Measurements from ENCODE around the gene ELSPBP1. TPM values are rescaled to one million over a fixed set of nuclear protein-coding genes. Genes with fewer than 3 reads are reported as not detected.

The ELSPBP1 gene
- total RNA-seq, 1 experiment from 2014 or later = not detected

DNA sequence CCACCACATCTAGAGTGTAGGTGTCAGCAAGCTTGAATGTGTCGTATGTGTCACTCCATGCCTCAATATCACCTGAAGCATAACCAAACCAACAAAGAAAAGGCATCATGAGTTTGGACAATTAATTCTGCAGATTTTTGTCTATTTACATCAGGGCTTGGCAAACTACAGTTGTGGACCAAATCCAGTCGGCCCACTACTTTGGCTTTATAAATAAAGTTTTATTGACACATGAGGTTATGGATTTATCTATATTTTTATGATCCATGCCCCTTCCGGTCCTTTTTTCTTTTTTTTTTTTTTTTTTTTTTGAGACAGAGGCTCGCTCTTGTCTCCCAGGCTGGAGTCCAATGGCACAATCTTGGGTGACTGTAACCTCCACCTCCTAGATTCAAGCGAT lies 58.6 kb downstream of the ELSPBP1 start (continued):
- TF ChIP-seq, protein P1, sequence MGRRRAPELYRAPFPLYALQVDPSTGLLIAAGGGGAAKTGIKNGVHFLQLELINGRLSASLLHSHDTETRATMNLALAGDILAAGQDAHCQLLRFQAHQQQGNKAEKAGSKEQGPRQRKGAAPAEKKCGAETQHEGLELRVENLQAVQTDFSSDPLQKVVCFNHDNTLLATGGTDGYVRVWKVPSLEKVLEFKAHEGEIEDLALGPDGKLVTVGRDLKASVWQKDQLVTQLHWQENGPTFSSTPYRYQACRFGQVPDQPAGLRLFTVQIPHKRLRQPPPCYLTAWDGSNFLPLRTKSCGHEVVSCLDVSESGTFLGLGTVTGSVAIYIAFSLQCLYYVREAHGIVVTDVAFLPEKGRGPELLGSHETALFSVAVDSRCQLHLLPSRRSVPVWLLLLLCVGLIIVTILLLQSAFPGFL (CRISPR knock-in tag; IDR thresholded peaks at IDR 0.05; ENCODE audit: borderline replicate concordance) = no peak
- TF ChIP-seq MYBL2 (CRISPR knock-in tag; IDR thresholded peaks at IDR 0.05) = no peak

DNA sequence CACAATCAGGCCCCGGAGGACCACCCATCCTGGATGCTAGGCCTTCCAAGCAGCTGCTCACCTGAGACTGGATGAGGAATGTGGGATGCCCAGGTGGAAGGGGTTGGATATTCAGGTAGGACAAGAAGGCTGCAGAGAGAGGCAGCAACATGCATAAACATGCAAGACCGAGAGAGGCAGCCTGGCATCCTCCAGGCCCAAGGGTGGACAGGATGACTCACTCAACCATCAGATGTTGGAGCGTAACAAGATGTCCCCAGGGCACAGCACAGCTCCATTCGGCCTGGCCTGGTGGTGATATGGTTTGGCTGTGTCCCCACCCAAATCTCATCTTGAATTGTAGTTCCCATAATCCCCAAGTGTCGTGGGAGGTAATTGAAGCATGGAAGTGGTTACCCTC lies 59.4 kb downstream of the ELSPBP1 start:
- Mint-ChIP-seq H3K27ac (no peak overlapping the region), H3K4me1 (no peaks in the 10 kb centered on the region), H3K36me3 (peaks cover 15% of the 10 kb centered on the region), H3K4me3 (no peak overlapping the region), H3K27me3 (ENCODE audit: low read depth) (no peaks in the 10 kb centered on the region; the same call in 1 of the 2 replicates), H3K9me3 (peaks cover 20% of the 10 kb centered on the region)
- no peak for DNase-seq (ENCODE audit: low spot score)
- CTCF ChIA-PET = no interaction called here
- POLR2A ChIA-PET = no interaction called here
- ATAC-seq = no peak
- TF ChIP-seq ELF4 (CRISPR knock-in tag; IDR thresholded peaks at IDR 0.05; ENCODE audit: low read depth) (no peak), MXD4 (CRISPR knock-in tag; IDR thresholded peaks at IDR 0.05; ENCODE audit: borderline replicate concordance) (no peak), ZNF263 (CRISPR knock-in tag; IDR thresholded peaks at IDR 0.05; ENCODE audit: low read depth) (no peak), ATF1 (CRISPR knock-in tag; IDR thresholded peaks at IDR 0.05) (no peak), HMGA2 (CRISPR knock-in tag; IDR thresholded peaks at IDR 0.05) (no peak), FOXP1 (CRISPR knock-in tag; IDR thresholded peaks at IDR 0.05; ENCODE audit: borderline replicate concordance) (no peak), ZNF416 (CRISPR knock-in tag; IDR thresholded peaks at IDR 0.05) (no peak), NR1H2 (CRISPR knock-in tag; IDR thresholded peaks at IDR 0.05) (no peak), TEAD4 (CRISPR knock-in tag; IDR thresholded peaks at IDR 0.05) (no peak), ZBTB21 (CRISPR knock-in tag; IDR thresholded peaks at IDR 0.05; ENCODE audit: borderline replicate concordance) (no peak), RORB (CRISPR knock-in tag; IDR thresholded peaks at IDR 0.05) (no peak)
- TF ChIP-seq, protein P2, sequence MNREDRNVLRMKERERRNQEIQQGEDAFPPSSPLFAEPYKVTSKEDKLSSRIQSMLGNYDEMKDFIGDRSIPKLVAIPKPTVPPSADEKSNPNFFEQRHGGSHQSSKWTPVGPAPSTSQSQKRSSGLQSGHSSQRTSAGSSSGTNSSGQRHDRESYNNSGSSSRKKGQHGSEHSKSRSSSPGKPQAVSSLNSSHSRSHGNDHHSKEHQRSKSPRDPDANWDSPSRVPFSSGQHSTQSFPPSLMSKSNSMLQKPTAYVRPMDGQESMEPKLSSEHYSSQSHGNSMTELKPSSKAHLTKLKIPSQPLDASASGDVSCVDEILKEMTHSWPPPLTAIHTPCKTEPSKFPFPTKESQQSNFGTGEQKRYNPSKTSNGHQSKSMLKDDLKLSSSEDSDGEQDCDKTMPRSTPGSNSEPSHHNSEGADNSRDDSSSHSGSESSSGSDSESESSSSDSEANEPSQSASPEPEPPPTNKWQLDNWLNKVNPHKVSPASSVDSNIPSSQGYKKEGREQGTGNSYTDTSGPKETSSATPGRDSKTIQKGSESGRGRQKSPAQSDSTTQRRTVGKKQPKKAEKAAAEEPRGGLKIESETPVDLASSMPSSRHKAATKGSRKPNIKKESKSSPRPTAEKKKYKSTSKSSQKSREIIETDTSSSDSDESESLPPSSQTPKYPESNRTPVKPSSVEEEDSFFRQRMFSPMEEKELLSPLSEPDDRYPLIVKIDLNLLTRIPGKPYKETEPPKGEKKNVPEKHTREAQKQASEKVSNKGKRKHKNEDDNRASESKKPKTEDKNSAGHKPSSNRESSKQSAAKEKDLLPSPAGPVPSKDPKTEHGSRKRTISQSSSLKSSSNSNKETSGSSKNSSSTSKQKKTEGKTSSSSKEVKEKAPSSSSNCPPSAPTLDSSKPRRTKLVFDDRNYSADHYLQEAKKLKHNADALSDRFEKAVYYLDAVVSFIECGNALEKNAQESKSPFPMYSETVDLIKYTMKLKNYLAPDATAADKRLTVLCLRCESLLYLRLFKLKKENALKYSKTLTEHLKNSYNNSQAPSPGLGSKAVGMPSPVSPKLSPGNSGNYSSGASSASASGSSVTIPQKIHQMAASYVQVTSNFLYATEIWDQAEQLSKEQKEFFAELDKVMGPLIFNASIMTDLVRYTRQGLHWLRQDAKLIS (CRISPR knock-in tag; IDR thresholded peaks at IDR 0.05; ENCODE audit: borderline replicate concordance) = no peak
- TF ChIP-seq, protein P3, sequence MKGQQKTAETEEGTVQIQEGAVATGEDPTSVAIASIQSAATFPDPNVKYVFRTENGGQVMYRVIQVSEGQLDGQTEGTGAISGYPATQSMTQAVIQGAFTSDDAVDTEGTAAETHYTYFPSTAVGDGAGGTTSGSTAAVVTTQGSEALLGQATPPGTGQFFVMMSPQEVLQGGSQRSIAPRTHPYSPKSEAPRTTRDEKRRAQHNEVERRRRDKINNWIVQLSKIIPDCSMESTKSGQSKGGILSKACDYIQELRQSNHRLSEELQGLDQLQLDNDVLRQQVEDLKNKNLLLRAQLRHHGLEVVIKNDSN (CRISPR knock-in tag; IDR thresholded peaks at IDR 0.05) = no peak
- TF ChIP-seq, protein P4, sequence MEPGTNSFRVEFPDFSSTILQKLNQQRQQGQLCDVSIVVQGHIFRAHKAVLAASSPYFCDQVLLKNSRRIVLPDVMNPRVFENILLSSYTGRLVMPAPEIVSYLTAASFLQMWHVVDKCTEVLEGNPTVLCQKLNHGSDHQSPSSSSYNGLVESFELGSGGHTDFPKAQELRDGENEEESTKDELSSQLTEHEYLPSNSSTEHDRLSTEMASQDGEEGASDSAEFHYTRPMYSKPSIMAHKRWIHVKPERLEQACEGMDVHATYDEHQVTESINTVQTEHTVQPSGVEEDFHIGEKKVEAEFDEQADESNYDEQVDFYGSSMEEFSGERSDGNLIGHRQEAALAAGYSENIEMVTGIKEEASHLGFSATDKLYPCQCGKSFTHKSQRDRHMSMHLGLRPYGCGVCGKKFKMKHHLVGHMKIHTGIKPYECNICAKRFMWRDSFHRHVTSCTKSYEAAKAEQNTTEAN (CRISPR knock-in tag; IDR thresholded peaks at IDR 0.05) = no peak
- TF ChIP-seq, protein P5, sequence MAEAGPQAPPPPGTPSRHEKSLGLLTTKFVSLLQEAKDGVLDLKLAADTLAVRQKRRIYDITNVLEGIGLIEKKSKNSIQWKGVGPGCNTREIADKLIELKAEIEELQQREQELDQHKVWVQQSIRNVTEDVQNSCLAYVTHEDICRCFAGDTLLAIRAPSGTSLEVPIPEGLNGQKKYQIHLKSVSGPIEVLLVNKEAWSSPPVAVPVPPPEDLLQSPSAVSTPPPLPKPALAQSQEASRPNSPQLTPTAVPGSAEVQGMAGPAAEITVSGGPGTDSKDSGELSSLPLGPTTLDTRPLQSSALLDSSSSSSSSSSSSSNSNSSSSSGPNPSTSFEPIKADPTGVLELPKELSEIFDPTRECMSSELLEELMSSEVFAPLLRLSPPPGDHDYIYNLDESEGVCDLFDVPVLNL (CRISPR knock-in tag; IDR thresholded peaks at IDR 0.05; ENCODE audit: borderline replicate concordance, low read depth) = no peak

Measured in WTC11 (cell line).